ENCODE results near the gene C20orf202. TPM values are rescaled to one million over a fixed set of nuclear protein-coding genes. Genes with fewer than 3 reads are reported as not detected.
A peak's percentile ranks its signal among the peaks of the same experiment; 100 is the strongest.

Gene C20orf202
- 0.19 and 0.33 TPM in 2 replicates for total RNA-seq (2011; cell fraction: chromatin; rRNA removed; ENCODE audit: low replicate concordance)
- not detected in 2 replicates for total RNA-seq (2011; cell fraction: nucleolus; rRNA removed)
- not detected in 2 replicates for total RNA-seq (2011; cell fraction: nucleoplasm; rRNA removed)
- total RNA-seq (2014; rRNA removed) (not detected in 2 replicates), total RNA-seq (2014; rRNA removed; fragmentation: Illumina TruSeq; extraction: Trizol) (0.19 TPM in 1 of 2 replicates, not detected in the other), total RNA-seq (2015; rRNA removed; fragmentation: Illumina TruSeq; extraction: Trizol) (0.15 TPM in 1 of 2 replicates, not detected in the other), total RNA-seq (2021) (0.11 TPM in 1 of 2 replicates, not detected in the other), polyA plus RNA-seq (2011; rRNA removed) (0.24 and 0.49 TPM in 2 replicates), polyA plus RNA-seq (2014; fragmentation: Illumina TruSeq; extraction: Trizol) (0.18 TPM in 1 of 2 replicates, not detected in the other), polyA plus RNA-seq (2014; fragmentation: Nextera tagmentation; extraction: Ambion mirVana) (under 1 TPM; 0.03 to 0.06 TPM), polyA plus RNA-seq (2014; rRNA removed) (0.07 and 0.15 TPM in 2 replicates), polyA minus RNA-seq (2011; rRNA and poly(A)+ RNA removed) (0.45 TPM in 1 of 2 replicates, not detected in the other), Bru-seq, nascent RNA (percentile 31 among the genes with signal in this experiment), BruChase-seq, experiment 1, labeled RNA remaining after a 2-hour chase (percentile 23 among the genes with signal in this experiment), BruChase-seq, experiment 2, labeled RNA remaining after a 6-hour chase (percentile 24 among the genes with signal in this experiment)
- 0.25 TPM in 1 of 2 replicates, not detected in the other for polyA plus RNA-seq (2011; cell fraction: cytosol; rRNA removed)
- polyA plus RNA-seq (2011; cell fraction: nucleus; rRNA removed), result 0.27 and 0.74 TPM in 2 replicates
- 0.08 and 0.32 TPM in 2 replicates for polyA plus RNA-seq (2012)
- polyA minus RNA-seq (2011; cell fraction: cytosol; rRNA and poly(A)+ RNA removed), result not detected in 2 replicates
- 0.13 TPM in 1 of 2 replicates, not detected in the other for polyA minus RNA-seq (2011; cell fraction: nucleus; rRNA and poly(A)+ RNA removed)
- long read RNA-seq, experiment 1, result 0 reads
- long read RNA-seq, experiment 2, result 0 reads
- long read RNA-seq, experiment 3, result 0 reads

GRCh38 chr20:1202762-1203504 lies at the start of gene C20orf202:
C20orf202 (plus strand) TSS chr20:1203454; CDS start chr20:1203586, 132 bp downstream.
- WGBS (ENCODE audit: insufficient coverage, low coverage, missing lambda C conversion rate), result 35% methylated on average over 4 of the region's 5 CpGs
- FAIRE-seq (no peak), ATAC-seq (no peak), DNase-seq (ENCODE audit: extremely low read depth in 1 of 4, low spot score in 3 of 4) (no peak)
- H3K4me1 ChIP-seq (replicated peaks in 1 of 2; ENCODE audit: control insufficient read depth in 2 of 2, insufficient read depth in 2 of 2, low read length in 2 of 2), result peaks cover 4% of the 10 kb centered on the region in 2 experiments; a peak in 2 of 5 replicates
- no peaks in the 10 kb centered on the region for H3K79me2 ChIP-seq (ENCODE audit: control insufficient read depth, insufficient read depth, low read length)
- H4K20me1 ChIP-seq (replicated peaks; ENCODE audit: control insufficient read depth, insufficient read depth, low read length), result no peaks in the 10 kb centered on the region
- H3K9ac ChIP-seq (ENCODE audit: insufficient read depth in 1 of 2, low read depth in 2 of 2, low read length in 2 of 2), result no peak within 1 kb of the TSS; a peak in 1 of 4 replicates
- H3K27ac ChIP-seq (ENCODE audit: extremely low read depth, low read depth, low read length), result no peak within 1 kb of the TSS
- in situ Hi-C loops (cut with MboI), result no loop called here
- ChIA-PET POLR2A (interaction anchor here (0.5 to 1.2 kb wide), 3 partner anchors 8 to 27 kb away, joined by 3 read pairs; no protein-coding TSS in a partner anchor), CTCF (ENCODE audit: low intra/inter-chr PET ratio) (no interaction called here)
- intact Hi-C loops (cut with micrococcal nuclease), result no loop called here
- H2AFZ ChIP-seq (ENCODE audit: low read depth, low read length), result 0 out of 2 replicates have a peak within 1 kb of the TSS, but pooled peaks have one; percentile 31
- 0 out of 2 replicates have a peak, but pooled peaks have one; percentile 15 for TF ChIP-seq USF2 (CRISPR knock-in tag; IDR thresholded peaks at IDR 0.05)
- TF ChIP-seq CREM (IDR thresholded peaks at IDR 0.05; ENCODE audit: low read depth), result no peak
- no TSS peak for BruUV-seq (replicated peaks)
- H3K36me3 ChIP-seq (ENCODE audit: control insufficient read depth, insufficient read depth, low read length), result no peaks in the 10 kb centered on the region
- no peaks in the 10 kb centered on the region for H3K9me3 ChIP-seq (replicated peaks; ENCODE audit: control insufficient read depth, insufficient read depth, low read depth, low read length)
- no peaks in the 10 kb centered on the region for H3K9me1 ChIP-seq (ENCODE audit: control insufficient read depth, insufficient read depth, low read length)
- no peak within 1 kb of the TSS for H3K4me3 ChIP-seq
- no peaks in the 10 kb centered on the region for H3K27me3 ChIP-seq (ENCODE audit: control insufficient read depth in 2 of 2, insufficient read depth in 2 of 2, low read length in 2 of 2)
- H3K4me2 ChIP-seq (ENCODE audit: insufficient read depth, low read length), result no peak within 1 kb of the TSS
